Naive thymus-derived CD4-positive, alpha-beta T cell (primary cell): ENCODE data around the gene NFIC. TPM values are rescaled to one million over a fixed set of nuclear protein-coding genes. Genes with fewer than 3 reads are reported as not detected.
"Not testable (repeated sequence)": the region's sequence is repeated elsewhere in the genome, so short reads cannot be mapped to it uniquely, and the experiment has no call there.

Experiments
- ATAC-seq: fragments of 150-1000 bp; cut with Tn5 transposase; 2 replicates; pipeline ENCODE4 v1.10.0; 2021; ENCODE audit warnings: mild to moderate bottlenecking, moderate library complexity
- CTCF ChIA-PET: fragments of 350-600 bp; sonication (Branson Sonifier 250); formaldehyde crosslinking; loops from one replicate; lab custom pipeline; 2021; ENCODE audit warnings: antibody characterized with exemption; lab: Charles Lee
- POLR2A ChIA-PET: fragments of 350-600 bp; sonication (Branson Sonifier 250); formaldehyde crosslinking; loops from one replicate; lab custom pipeline; 2021; ENCODE audit warnings: antibody characterized with exemption, inconsistent platforms; lab: Charles Lee
- DNase-seq, 9 donors: peaks; one replicate each; pipeline versions ENCODE4 v3.0.0 to v3.0.0-alpha.2; 2020 to 2022; ENCODE audit warnings: mixed read lengths in 1 of 9
- H3K27ac ChIP-seq: one replicate; pipeline ENCODE4 v1.7.0; 2013; ENCODE audit warnings: mild to moderate bottlenecking, low read depth, low read length, moderate library complexity
- H3K27me3 ChIP-seq, 2 donors: one replicate each; pipeline ENCODE4 v1.7.0; 2013; ENCODE audit warnings: low read length in 2 of 2, mild to moderate bottlenecking in 2 of 2, moderate library complexity in 2 of 2; ENCODE audit not compliant: control insufficient read depth in 2 of 2, insufficient read depth in 2 of 2
- H3K36me3 ChIP-seq, 3 experiments: 1 replicate in 2 of 3; 2 replicates in 1 of 3; pipeline ENCODE4 v1.7.0; 2013; ENCODE audit warnings: low read length in 3 of 3, mild to moderate bottlenecking in 3 of 3, moderate library complexity in 1 of 3; ENCODE audit not compliant: insufficient read depth in 3 of 3, control insufficient read depth in 2 of 3
- H3K4me1 ChIP-seq, 2 donors: one replicate each; pipeline ENCODE4 v1.7.0; 2013; ENCODE audit warnings: low read length in 2 of 2, mild to moderate bottlenecking in 2 of 2, moderate library complexity in 1 of 2; ENCODE audit not compliant: control insufficient read depth in 2 of 2, insufficient read depth in 2 of 2
- H3K4me3 ChIP-seq: 2 replicates; pipeline ENCODE4 v1.7.0; 2013; ENCODE audit warnings: mild to moderate bottlenecking, low read length
- H3K9me3 ChIP-seq, 3 experiments: 1 replicate in 2 of 3; 2 replicates in 1 of 3; pipeline ENCODE4 v1.7.0; 2013; ENCODE audit warnings: low read length in 3 of 3; ENCODE audit not compliant: control insufficient read depth in 2 of 3
- H3K27ac Mint-ChIP-seq, 9 donors: one replicate each; pipeline ENCODE4 v1.8.0; 2020 to 2022; ENCODE audit warnings: mixed read lengths in 9 of 9, mild to moderate bottlenecking in 8 of 9, moderate library complexity in 5 of 9, inconsistent platforms in 2 of 9
- H3K27me3 Mint-ChIP-seq, 5 donors: one replicate each; pipeline ENCODE4 v1.8.0; 2021 to 2022; ENCODE audit warnings: mixed read lengths in 5 of 5, mild to moderate bottlenecking in 1 of 5
- H3K36me3 Mint-ChIP-seq, 5 donors: one replicate each; pipeline ENCODE4 v1.8.0; 2020 to 2022; ENCODE audit warnings: mixed read lengths in 5 of 5, mild to moderate bottlenecking in 3 of 5, inconsistent platforms in 1 of 5
- H3K4me1 Mint-ChIP-seq, 7 donors: one replicate each; pipeline ENCODE4 v1.8.0; 2020 to 2022; ENCODE audit warnings: mixed read lengths in 7 of 7, mild to moderate bottlenecking in 3 of 7, inconsistent platforms in 1 of 7
- H3K4me3 Mint-ChIP-seq, 10 donors: one replicate each; pipeline ENCODE4 v1.8.0; 2020 to 2022; ENCODE audit warnings: mild to moderate bottlenecking in 10 of 10, mixed read lengths in 10 of 10, moderate library complexity in 6 of 10, inconsistent platforms in 2 of 10
- H3K9me3 Mint-ChIP-seq, 11 donors: one replicate each; pipeline ENCODE4 v1.8.0; 2020 to 2022; ENCODE audit warnings: mixed read lengths in 11 of 11, mild to moderate bottlenecking in 4 of 11, inconsistent platforms in 1 of 11, moderate library complexity in 1 of 11
- intact Hi-C, 2 donors: fragments of 100-400 bp; cut with micrococcal nuclease; formaldehyde crosslinking; loops; one replicate each; pipeline ENCODE4 v1.15.1; 2023
- polyA plus RNA-seq, 2 donors: library from polyadenylated mRNA; unstranded; fragments of 300-500 nt; fragmentation: Illumina TruSeq; gene quantifications; one replicate each; pipeline ENCODE4 v1.2.3, GENCODE V29; 2021
- total RNA-seq, 6 experiments: library from RNA in 5 of 6; stranded (reverse) in 5 of 6; gene quantifications; 1 replicate in 5 of 6; 2 replicates in 1 of 6; pipeline ENCODE4 v1.2.3 and lab custom pipeline; 2021 to 2026

The NFIC gene
- total and polyA plus RNA-seq, 7 experiments from 2014 or later = 12.2 to 35.2 (median 31.1) TPM

DNA sequence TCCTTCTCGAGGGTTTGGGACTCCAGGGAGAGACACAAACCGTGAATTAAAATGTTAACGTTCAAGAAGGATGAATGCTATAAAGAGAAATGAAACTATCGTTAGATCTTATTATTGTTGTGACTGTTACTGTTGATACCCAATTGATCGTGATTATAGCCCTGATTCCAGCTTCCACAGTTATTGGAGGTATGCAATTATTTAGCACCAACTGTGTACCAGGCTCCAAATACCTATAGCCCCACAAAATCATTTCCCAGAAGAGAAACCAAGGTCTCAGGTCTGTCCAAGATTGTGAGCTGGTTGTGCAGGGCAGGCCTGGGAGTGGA is 30.1 kb upstream of the NFIC start:
- no peaks in the 10 kb centered on the region for H3K27me3 Mint-ChIP-seq
- no peak for DNase-seq
- ATAC-seq = no peak
- ChIA-PET POLR2A (interaction anchor here (0.6 kb wide), 1 partner anchor 91 kb away, joined by 3 read pairs; no protein-coding TSS in a partner anchor), CTCF (interaction anchor here (1.2 kb wide), 1 partner anchor 94 kb away, joined by 3 read pairs; no protein-coding TSS in a partner anchor)
- peak overlapping the region in 4 of 9 donors; percentile 21 to 71 (median 57) for H3K27ac Mint-ChIP-seq
- Histone ChIP-seq H3K27me3 (no peaks in the 10 kb centered on the region), H3K36me3 (no peaks in the 10 kb centered on the region), H3K4me3 (no peak overlapping the region), H3K4me1 (peaks cover 8 to 13% of the 10 kb centered on the region in 2 donors), H3K27ac (no peak overlapping the region), H3K9me3 (no peaks in the 10 kb centered on the region)
- H3K4me1 Mint-ChIP-seq = peaks cover 4 to 26% (median 10%) of the 10 kb centered on the region in 7 donors
- intact Hi-C loops = no loop called here
- peak overlapping the region in 1 of 10 donors; percentile 27 for H3K4me3 Mint-ChIP-seq
- H3K36me3 Mint-ChIP-seq = no peaks in the 10 kb centered on the region
- no peaks in the 10 kb centered on the region for H3K9me3 Mint-ChIP-seq

DNA sequence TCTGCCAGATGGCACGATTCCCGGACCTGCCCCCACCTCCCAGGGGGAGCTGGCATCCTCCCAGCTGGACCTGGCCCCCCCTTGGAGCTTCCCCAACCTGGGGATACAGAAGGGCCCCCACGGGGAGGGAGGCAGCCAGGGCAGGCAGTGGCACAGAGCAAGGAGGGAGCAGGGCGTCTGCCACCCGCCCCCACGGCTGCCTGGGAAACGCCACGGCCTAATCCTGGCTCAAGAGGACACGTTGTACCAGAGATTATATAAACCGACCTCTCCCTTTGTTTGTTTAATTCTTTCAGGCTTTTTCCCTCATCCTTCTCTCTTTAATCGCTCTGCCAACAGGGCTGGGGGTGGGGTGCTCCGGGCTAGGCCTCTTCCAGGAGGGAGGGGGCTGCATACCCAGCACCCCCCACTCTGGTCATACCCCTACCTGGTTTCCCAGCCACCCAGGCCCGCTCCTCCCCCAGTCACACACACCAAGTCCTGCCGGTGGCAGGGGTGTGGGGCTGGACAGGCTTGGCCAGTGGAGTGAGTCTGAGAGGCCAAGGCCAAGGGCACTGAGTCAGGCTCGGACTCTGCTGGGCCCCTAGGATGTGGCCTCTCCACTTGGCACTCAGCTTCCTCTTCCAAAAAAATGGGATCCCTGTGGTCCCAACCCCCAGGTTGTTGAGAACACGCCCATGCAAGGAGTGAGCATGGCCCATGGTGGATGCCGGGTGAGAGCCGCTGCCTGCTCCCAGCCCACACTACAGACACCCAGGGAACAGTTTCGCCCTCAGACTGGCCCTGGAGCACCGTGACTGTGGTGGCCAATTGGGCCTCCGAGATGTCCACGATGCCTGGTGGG is 29.5 kb upstream of the NFIC start:
- POLR2A ChIA-PET = interaction anchor here (1.6 kb wide), 1 partner anchor 10 kb away, joined by 3 read pairs; no protein-coding TSS in a partner anchor
- H3K27me3 ChIP-seq = no peaks in the 10 kb centered on the region
- H3K9me3 Mint-ChIP-seq = no peaks in the 10 kb centered on the region
- H3K36me3 Mint-ChIP-seq = no peaks in the 10 kb centered on the region
- DNase-seq = no peak
- no peak for ATAC-seq
- H3K36me3 ChIP-seq = no peaks in the 10 kb centered on the region
- intact Hi-C loops = no loop called here
- H3K4me3 ChIP-seq = no peak overlapping the region
- peaks cover 4 to 26% (median 10%) of the 10 kb centered on the region in 7 donors for H3K4me1 Mint-ChIP-seq
- peak overlapping the region in 3 of 9 donors; percentile 21 to 71 (median 61) for H3K27ac Mint-ChIP-seq
- H3K27ac ChIP-seq = no peak overlapping the region
- H3K9me3 ChIP-seq = no peaks in the 10 kb centered on the region
- no peaks in the 10 kb centered on the region for H3K27me3 Mint-ChIP-seq
- peaks cover 8 to 13% of the 10 kb centered on the region in 2 donors for H3K4me1 ChIP-seq
- CTCF ChIA-PET = interaction anchor here (0.6 to 1.2 kb wide), 3 partner anchors 93 to 298 kb away, joined by 3 to 4 read pairs (median 3); no protein-coding TSS in a partner anchor
- H3K4me3 Mint-ChIP-seq = no peak overlapping the region

DNA sequence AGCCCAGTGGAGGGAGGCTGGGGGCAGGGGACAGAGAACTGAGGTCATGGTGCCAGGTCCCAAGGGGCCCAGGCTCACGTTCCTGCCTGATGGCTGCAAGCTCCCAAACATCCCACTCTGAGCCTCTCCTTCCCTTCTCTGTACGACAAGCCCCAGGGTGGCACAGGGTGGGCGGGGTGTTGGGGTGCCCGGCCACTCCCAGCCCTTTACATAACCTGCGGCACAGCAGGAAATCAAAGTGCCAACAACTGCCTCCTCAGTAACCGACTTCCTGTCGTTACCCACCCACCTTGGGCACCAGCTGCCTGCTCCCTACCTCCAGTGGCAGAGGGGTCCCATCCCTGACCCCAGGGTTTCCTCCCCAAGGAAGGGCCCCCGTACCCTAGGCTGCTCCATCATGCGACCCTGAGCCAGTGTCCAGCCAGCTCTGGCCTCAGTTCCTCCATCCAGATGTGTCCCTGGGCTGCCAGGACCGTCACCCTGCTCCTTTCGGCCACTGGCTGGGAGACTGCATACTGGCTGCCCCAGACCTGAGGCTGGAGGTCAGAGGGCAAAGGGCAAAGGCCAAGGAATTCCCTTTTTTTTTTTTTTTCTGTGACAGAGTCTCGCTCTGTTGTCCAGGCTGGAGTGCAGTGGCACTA is 27.7 kb upstream of the NFIC start:
- CTCF ChIA-PET = interaction anchor here (1.4 kb wide), 1 partner anchor 91 kb away, joined by 5 read pairs; no protein-coding TSS in a partner anchor
- Mint-ChIP-seq H3K36me3 (no peaks in the 10 kb centered on the region), H3K9me3 (no peaks in the 10 kb centered on the region), H3K4me1 (peaks cover 4 to 26% (median 10%) of the 10 kb centered on the region in 7 donors), H3K27me3 (no peaks in the 10 kb centered on the region), H3K4me3 (peak overlapping the region in 9 of 10 donors; percentile 66 to 81 (median 74)), H3K27ac (peak overlapping the region in 8 of 9 donors; percentile 81 to 93 (median 90))
- intact Hi-C loops = loop anchor here in 1 of 2 donors (1.0 kb wide), 1 partner anchor 20 kb away; no protein-coding TSS in a partner anchor
- H3K4me1 ChIP-seq = peaks cover 8 to 13% of the 10 kb centered on the region in 2 donors
- H3K27me3 ChIP-seq = no peaks in the 10 kb centered on the region
- H3K27ac ChIP-seq = peak overlapping the region; percentile 67
- H3K9me3 ChIP-seq = no peaks in the 10 kb centered on the region
- H3K4me3 ChIP-seq = peak overlapping the region; percentile 52
- peak in 8 of 9 donors; percentile 22 to 79 (median 74) for DNase-seq
- ATAC-seq = peak; percentile 95
- no peaks in the 10 kb centered on the region for H3K36me3 ChIP-seq
- POLR2A ChIA-PET = interaction anchor here (0.6 to 2.1 kb wide), 10 partner anchors 9 to 625 kb away, joined by 3 to 9 read pairs (median 3); partner anchors contain the start of gene MRPL54

DNA sequence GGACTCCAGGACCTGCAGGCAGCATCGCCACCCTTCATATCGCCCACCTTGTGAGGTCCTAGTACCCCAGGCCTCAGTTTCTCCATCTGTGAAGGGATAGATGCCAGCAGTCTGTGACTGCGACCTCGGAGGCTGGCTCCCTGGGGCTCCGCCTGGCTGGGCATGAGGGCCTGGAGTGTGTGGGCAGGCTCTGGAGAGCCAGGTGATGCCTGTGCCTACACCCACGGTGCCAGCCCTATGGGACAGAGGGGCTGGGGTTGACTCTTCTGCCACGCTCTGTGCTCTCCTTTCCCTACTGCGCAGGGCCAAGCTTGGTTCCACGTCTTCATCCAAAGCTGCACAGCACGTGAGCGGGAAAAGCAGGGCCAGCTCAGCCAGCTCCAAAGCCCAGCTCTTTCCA is 26.0 kb upstream of the NFIC start:
- H3K9me3 Mint-ChIP-seq = no peaks in the 10 kb centered on the region

DNA sequence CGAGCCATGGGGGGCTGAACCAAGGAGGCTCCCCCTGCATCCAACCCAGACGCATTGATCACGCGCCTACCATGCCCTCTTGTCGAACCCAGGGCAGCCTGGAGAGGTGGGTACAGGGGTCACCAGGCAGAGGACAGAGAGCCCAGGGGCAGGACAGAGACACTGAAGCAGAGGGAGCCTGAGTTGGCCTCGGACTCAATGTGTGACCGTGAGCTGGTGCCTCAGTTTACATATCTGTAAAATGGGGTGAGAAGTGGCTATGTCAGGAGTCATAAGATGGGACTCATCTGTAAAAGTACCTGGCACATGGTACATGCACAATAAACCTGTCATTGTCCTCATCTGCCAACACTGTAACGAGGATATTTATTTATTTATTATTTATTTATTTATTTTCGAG is 24.1 kb upstream of the NFIC start:
- Mint-ChIP-seq H3K4me3 (peak overlapping the region in 1 of 10 donors; percentile 34), H3K4me1 (peaks cover 4 to 21% (median 7%) of the 10 kb centered on the region in 7 donors)
- POLR2A ChIA-PET = interaction anchor here (0.7 to 1.2 kb wide), 3 partner anchors 17 to 125 kb away, joined by 3 read pairs; no protein-coding TSS in a partner anchor

More for the DNA sequence above, 26.0 kb upstream of the NFIC start:
- H3K4me3 ChIP-seq = no peak overlapping the region
- no peaks in the 10 kb centered on the region for H3K27me3 ChIP-seq
- H3K36me3 ChIP-seq = no peaks in the 10 kb centered on the region
- CTCF ChIA-PET = interaction anchor here (1.5 kb wide), 1 partner anchor 89 kb away, joined by 5 read pairs; no protein-coding TSS in a partner anchor
- Mint-ChIP-seq H3K36me3 (no peaks in the 10 kb centered on the region), H3K4me3 (peak overlapping the region in 1 of 10 donors; percentile 40), H3K27me3 (no peaks in the 10 kb centered on the region), H3K27ac (peak overlapping the region in 5 of 9 donors; percentile 12 to 74 (median 38)), H3K4me1 (peaks cover 4 to 26% (median 11%) of the 10 kb centered on the region in 7 donors)
- H3K9me3 ChIP-seq = no peaks in the 10 kb centered on the region
- DNase-seq (no peak), ATAC-seq (no peak)
- POLR2A ChIA-PET = interaction anchor here (1.3 kb wide), 1 partner anchor 422 kb away, joined by 3 read pairs; the partner anchor contains the start of gene MRPL54
- H3K27ac ChIP-seq = no peak overlapping the region
- intact Hi-C loops = no loop called here
- peaks cover 8 to 13% of the 10 kb centered on the region in 2 donors for H3K4me1 ChIP-seq

DNA sequence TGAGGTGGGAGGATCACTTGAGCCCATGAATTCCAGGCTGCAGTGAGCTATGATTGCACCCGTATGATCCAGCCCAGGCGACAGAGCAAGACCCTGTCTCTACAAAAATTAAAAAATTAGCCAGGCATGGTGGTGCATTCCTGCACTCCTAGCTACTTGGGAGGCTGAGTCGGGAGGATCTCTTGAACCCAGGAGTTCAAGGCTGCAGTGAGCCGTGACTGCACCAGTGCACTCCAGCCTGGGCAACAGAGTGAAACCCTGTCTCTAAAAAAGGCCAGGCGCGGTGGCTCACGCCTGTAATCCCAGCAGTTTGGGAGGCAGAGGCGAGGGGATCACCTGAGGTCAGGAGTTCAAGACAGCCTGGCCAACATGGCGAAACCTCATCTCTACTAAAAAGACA is 23.4 kb upstream of the NFIC start:
- H3K36me3 ChIP-seq, H3K27me3 Mint-ChIP-seq, H3K36me3 Mint-ChIP-seq, H3K4me1 ChIP-seq, intact Hi-C loops, H3K4me3 Mint-ChIP-seq, H3K4me3 ChIP-seq, ATAC-seq, H3K27ac Mint-ChIP-seq, H3K9me3 ChIP-seq, H3K27ac ChIP-seq, H3K9me3 Mint-ChIP-seq, H3K27me3 ChIP-seq, DNase-seq: not testable (repeated sequence)
- ChIA-PET POLR2A (interaction anchor here (0.7 kb wide), 1 partner anchor 24 kb away, joined by 4 read pairs; no protein-coding TSS in a partner anchor), CTCF (interaction anchor here (0.7 to 1.6 kb wide), 3 partner anchors 86 to 1159 kb away, joined by 3 to 6 read pairs (median 6); no protein-coding TSS in a partner anchor)
- H3K4me1 Mint-ChIP-seq = peaks cover 4 to 17% (median 7%) of the 10 kb centered on the region in 7 donors

More for the DNA sequence above, 24.1 kb upstream of the NFIC start:
- no peaks in the 10 kb centered on the region for H3K36me3 Mint-ChIP-seq
- Histone ChIP-seq H3K36me3 (no peaks in the 10 kb centered on the region), H3K27ac (no peak overlapping the region), H3K4me3 (no peak overlapping the region), H3K9me3 (no peaks in the 10 kb centered on the region), H3K27me3 (no peaks in the 10 kb centered on the region), H3K4me1 (peaks cover 8 to 13% of the 10 kb centered on the region in 2 donors)
- H3K27me3 Mint-ChIP-seq = no peaks in the 10 kb centered on the region
- no peak for DNase-seq
- intact Hi-C loops = no loop called here
- no peak overlapping the region for H3K27ac Mint-ChIP-seq
- ATAC-seq = no peak
- H3K9me3 Mint-ChIP-seq = no peaks in the 10 kb centered on the region
- CTCF ChIA-PET = interaction anchor here (0.6 to 1.6 kb wide), 4 partner anchors 69 to 1158 kb away, joined by 3 to 6 read pairs (median 6); no protein-coding TSS in a partner anchor
